Measurements from ENCODE around the gene TULP4.

The TULP4 gene

DNA sequence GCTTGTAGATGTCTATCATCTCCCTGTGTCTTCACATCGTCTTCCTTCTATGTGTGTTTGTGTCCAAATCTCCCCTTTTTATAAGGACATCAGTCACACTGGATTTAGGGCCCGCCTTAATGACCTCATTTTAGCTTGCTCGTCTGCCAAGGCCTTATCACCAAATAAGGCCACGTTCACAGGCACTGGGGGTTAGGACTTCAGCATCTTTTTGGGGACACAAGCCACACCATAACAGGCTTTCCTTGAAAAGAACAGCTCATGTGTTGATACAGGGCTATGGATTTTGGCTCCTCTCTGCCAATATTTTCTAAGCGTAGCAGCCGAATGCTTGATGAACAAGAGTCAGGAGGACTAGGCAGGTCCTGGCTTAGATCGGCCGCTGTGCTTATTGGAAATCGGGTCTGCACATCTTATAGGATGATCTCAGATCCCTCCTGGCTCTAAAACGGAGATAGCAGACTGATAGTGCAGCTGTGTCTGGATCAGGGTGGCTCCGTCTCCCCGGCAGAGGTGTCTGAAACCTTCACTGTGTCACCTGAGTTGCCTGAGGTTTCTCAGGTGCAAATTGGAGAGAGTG lies 231.4 kb downstream of the TULP4 start:
- Mint-ChIP-seq H3K9me3 (peaks cover 5% of the 10 kb centered on the region), H3K4me1 (peaks cover 14% of the 10 kb centered on the region), H3K4me3 (no peak overlapping the region), H3K27me3 (ENCODE audit: low read depth, poor library complexity) (peaks cover 21% of the 10 kb centered on the region), H3K36me3 (ENCODE audit: low read depth) (no peaks in the 10 kb centered on the region), H3K27ac (no peak overlapping the region)
- no peak for DNase-seq
- TF ChIP-seq, protein P1, sequence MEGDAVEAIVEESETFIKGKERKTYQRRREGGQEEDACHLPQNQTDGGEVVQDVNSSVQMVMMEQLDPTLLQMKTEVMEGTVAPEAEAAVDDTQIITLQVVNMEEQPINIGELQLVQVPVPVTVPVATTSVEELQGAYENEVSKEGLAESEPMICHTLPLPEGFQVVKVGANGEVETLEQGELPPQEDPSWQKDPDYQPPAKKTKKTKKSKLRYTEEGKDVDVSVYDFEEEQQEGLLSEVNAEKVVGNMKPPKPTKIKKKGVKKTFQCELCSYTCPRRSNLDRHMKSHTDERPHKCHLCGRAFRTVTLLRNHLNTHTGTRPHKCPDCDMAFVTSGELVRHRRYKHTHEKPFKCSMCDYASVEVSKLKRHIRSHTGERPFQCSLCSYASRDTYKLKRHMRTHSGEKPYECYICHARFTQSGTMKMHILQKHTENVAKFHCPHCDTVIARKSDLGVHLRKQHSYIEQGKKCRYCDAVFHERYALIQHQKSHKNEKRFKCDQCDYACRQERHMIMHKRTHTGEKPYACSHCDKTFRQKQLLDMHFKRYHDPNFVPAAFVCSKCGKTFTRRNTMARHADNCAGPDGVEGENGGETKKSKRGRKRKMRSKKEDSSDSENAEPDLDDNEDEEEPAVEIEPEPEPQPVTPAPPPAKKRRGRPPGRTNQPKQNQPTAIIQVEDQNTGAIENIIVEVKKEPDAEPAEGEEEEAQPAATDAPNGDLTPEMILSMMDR (IDR thresholded peaks at IDR 0.05): no peak

GRCh38 chr6:158544428-158544827 lies 232.2 kb downstream of the TULP4 start:
- no peak overlapping the region for H3K4me3 Mint-ChIP-seq
- H3K4me1 Mint-ChIP-seq: peaks cover 14% of the 10 kb centered on the region
- H3K9me3 Mint-ChIP-seq: peaks cover 6% of the 10 kb centered on the region
- no peaks in the 10 kb centered on the region for H3K36me3 Mint-ChIP-seq (ENCODE audit: low read depth)
- peak overlapping the region; percentile 21 for H3K27ac Mint-ChIP-seq
- no peak for DNase-seq
- H3K27me3 Mint-ChIP-seq (ENCODE audit: low read depth, poor library complexity): peaks cover 14% of the 10 kb centered on the region
- TF ChIP-seq, protein P1 (IDR thresholded peaks at IDR 0.05): no peak

- Mint-ChIP-seq H3K27me3 (ENCODE audit: low read depth, poor library complexity) (peaks cover 5% of the 10 kb centered on the region), H3K27ac (no peak overlapping the region), H3K4me3 (no peak overlapping the region), H3K9me3 (peaks cover 6% of the 10 kb centered on the region), H3K36me3 (ENCODE audit: low read depth) (no peaks in the 10 kb centered on the region), H3K4me1 (peaks cover 14% of the 10 kb centered on the region)
- no peak for DNase-seq
- TF ChIP-seq, protein P1 (IDR thresholded peaks at IDR 0.05): no peak
These were observed 233.0 kb downstream of the TULP4 start for GRCh38 chr6:158545043-158545966.

DNA sequence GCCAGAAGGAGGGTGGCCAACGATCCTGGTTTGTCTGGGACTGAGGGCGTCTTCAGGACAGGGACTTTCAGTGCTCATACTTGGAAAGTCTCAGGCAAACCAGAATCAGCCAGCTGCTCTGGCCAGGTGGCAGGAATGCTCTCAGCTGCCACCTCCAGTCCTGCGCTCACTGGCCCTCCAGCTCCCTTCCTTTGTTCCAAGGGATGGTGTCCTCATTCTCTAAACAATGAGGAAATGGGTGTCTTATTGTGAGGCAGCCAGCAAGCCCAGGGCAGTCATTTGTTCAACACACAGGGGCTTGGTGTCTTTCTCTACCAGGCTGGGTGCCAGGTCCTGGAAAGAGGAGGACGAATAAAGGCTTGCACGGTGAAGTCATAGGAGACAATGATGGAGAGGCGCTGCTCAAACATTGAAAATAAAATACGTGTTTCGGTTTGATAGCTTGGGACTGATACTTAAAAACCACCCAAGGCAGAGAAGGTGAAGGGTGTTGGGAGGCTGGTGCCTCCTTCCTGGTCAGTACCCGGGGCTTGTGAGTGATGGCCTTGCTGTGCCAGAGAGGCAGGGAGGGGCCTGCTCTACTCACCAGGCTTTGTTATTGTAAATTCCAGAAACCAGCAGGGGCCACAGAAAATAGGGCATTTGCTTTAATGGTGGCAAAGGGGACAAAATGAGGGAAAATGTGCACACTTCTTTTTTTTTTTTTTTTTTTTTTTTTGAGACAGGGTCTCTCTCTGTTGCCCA lies 236.3 kb downstream of the TULP4 start:
- TF ChIP-seq, protein P1 (IDR thresholded peaks at IDR 0.05): no peak
- H3K4me3 Mint-ChIP-seq: no peak overlapping the region
- peaks cover 23% of the 10 kb centered on the region for H3K4me1 Mint-ChIP-seq
- H3K27ac Mint-ChIP-seq: no peak overlapping the region
- H3K36me3 Mint-ChIP-seq (ENCODE audit: low read depth): no peaks in the 10 kb centered on the region
- peaks cover 6% of the 10 kb centered on the region for H3K9me3 Mint-ChIP-seq
- no peaks in the 10 kb centered on the region for H3K27me3 Mint-ChIP-seq (ENCODE audit: low read depth, poor library complexity)
- no peak for DNase-seq

DNA sequence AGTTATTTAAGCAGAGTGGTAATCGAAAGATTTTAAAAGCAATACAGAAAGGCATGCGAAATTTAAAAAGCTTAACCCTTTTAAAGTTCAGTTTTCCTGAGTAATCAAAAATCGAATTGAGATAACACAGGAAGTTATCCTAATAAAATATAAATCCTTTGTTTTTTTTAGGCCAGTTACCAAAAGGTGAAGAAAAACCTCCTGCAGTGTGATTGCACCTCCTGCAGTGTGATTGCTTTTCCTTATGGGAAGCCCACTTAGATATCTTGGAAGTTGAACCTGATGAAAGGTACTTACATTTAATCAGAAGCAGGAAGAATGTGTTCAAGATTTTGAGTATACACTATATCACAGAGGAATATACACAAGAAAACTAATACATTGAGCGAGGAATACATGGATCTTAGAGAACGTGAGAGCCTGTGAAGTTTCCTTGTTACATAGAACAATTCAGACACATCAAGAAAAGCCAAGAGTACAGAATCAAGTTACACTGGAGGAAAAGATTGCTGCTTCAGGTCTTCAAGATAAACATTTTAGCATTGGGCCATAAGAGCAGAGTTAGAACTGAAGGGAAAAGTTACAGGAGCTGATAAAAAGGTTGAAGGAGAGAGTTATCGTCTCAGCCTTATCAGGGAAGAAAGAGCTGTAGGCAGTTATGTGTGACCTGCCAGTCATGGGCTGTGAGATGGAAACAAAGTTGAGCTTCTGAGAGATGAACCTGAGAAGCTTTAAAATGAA lies 240.0 kb downstream of the TULP4 start:
- H3K9me3 Mint-ChIP-seq: peaks cover 6% of the 10 kb centered on the region
- H3K27ac Mint-ChIP-seq: peak overlapping the region; percentile 20
- no peak for DNase-seq
- no peaks in the 10 kb centered on the region for H3K36me3 Mint-ChIP-seq (ENCODE audit: low read depth)
- H3K4me3 Mint-ChIP-seq: no peak overlapping the region
- TF ChIP-seq, protein P1 (IDR thresholded peaks at IDR 0.05): no peak
- H3K27me3 Mint-ChIP-seq (ENCODE audit: low read depth, poor library complexity): peaks cover 3% of the 10 kb centered on the region
- H3K4me1 Mint-ChIP-seq: peaks cover 28% of the 10 kb centered on the region

All from nephron progenitor cell (in vitro differentiated cells).